DOHH2 (cell line): ENCODE results near the gene PRTN3.

Source experiments
- H3F3A ChIP-seq: fragments of 200-600 bp; sonication (generic), shearing (Covaris generic); 2 replicates; pipeline ENCODE4 v1.6.0; 2016; ENCODE audit warnings: antibody characterized with exemption, mild to moderate bottlenecking; ENCODE audit not compliant: control insufficient read depth, insufficient read depth
- H3K27ac ChIP-seq: fragments of 200-600 bp; sonication (generic); 2 replicates; pipeline ENCODE4 v1.5.1; 2014; ENCODE audit warnings: low read depth, mild to moderate bottlenecking, low read length, moderate library complexity
- H3K27me3 ChIP-seq: fragments of 200-600 bp; sonication (generic); 2 replicates; pipeline ENCODE4 v1.6.1; 2014; ENCODE audit warnings: mild to moderate bottlenecking, low read length, mixed read lengths; ENCODE audit not compliant: control insufficient read depth
- H3K36me3 ChIP-seq: fragments of 200-600 bp; sonication (generic); 2 replicates; pipeline ENCODE4 v1.6.1; 2014; ENCODE audit warnings: mild to moderate bottlenecking, low read length, moderate library complexity, mixed read lengths; ENCODE audit not compliant: control insufficient read depth
- H3K4me1 ChIP-seq: fragments of 200-600 bp; sonication (generic); 2 replicates; pipeline ENCODE4 v1.6.1; 2014; ENCODE audit warnings: mild to moderate bottlenecking, low read length, mixed read lengths; ENCODE audit not compliant: control insufficient read depth
- H3K4me2 ChIP-seq: fragments of 200-600 bp; sonication (generic); 2 replicates; pipeline ENCODE4 v1.6.0; 2014; ENCODE audit warnings: mild to moderate bottlenecking, low read length, moderate library complexity
- H3K4me3 ChIP-seq: fragments of 200-600 bp; sonication (generic); 2 replicates; pipeline ENCODE4 v1.5.1; 2014; ENCODE audit warnings: mild to moderate bottlenecking, low read length, mixed read lengths
- H3K79me2 ChIP-seq: fragments of 200-600 bp; sonication (generic); 2 replicates; pipeline ENCODE4 v1.6.1; 2014; ENCODE audit warnings: mild to moderate bottlenecking, low read length, mixed read lengths; ENCODE audit not compliant: control insufficient read depth
- H3K9me2 ChIP-seq: fragments of 200-600 bp; sonication (generic); replicated peaks from 2 replicates; pipeline ENCODE4 v1.6.1; 2014; ENCODE audit warnings: mild to moderate bottlenecking, low read length, mixed read lengths; ENCODE audit not compliant: control insufficient read depth
- H3K9me3 ChIP-seq: fragments of 200-600 bp; sonication (generic); 2 replicates; pipeline ENCODE4 v1.6.1; 2014; ENCODE audit warnings: antibody characterized with exemption, low read length, mixed read lengths; ENCODE audit not compliant: control insufficient read depth, insufficient read depth
- H4K20me1 ChIP-seq: fragments of 200-600 bp; sonication (generic); 2 replicates; pipeline ENCODE4 v1.6.0; 2014; ENCODE audit warnings: low read depth, mild to moderate bottlenecking, antibody characterized with exemption, low read length, moderate library complexity; ENCODE audit not compliant: control insufficient read depth, insufficient read depth
- CTCF ChIP-seq: fragments of 200-600 bp; sonication (generic); IDR thresholded peaks from one replicate; pipeline ENCODE4 v1.5.1; 2014; ENCODE audit warnings: antibody characterized with exemption, mild to moderate bottlenecking, low read depth, low read length; ENCODE audit not compliant: poor library complexity, severe bottlenecking
- EZH2phosphoT487 ChIP-seq: fragments of 200-600 bp; sonication (generic); IDR thresholded peaks from 2 replicates; pipeline ENCODE4 v1.6.1; 2017; ENCODE audit warnings: borderline replicate concordance, mild to moderate bottlenecking, antibody characterized with exemption, low read length, moderate library complexity, mixed read lengths

Gene PRTN3

DNA sequence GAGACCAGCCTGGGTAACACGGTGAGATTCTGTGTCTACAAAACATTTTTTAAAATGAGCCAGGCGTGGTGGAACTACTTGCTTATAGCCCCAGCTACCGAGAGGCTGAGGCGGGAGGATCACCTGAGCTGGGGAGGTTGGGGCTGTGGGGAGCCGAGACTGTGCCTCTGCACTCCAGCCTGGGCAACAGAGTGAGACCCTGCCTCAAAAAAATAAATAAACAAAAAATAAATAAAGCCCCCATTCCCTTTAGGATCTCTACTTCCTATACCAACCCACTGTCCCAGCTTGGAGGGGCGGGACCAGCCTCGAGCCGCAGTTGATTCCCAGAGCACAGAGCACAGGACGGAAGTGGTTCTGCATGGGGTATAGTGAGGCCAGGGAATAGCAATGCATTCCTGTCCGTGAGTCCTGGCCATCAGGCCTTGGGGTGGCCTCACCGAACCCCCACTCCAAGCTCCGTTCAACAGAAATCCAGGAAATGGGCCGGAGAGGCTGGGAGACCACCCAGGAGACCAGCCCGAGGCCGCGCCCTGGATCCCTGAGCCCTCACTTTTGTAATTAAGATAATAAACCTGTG lies 48.4 kb upstream of the PRTN3 start:
- Histone ChIP-seq H3K79me2 (peaks cover 10% of the 10 kb centered on the region), H3F3A (no peaks in the 10 kb centered on the region), H3K27ac (no peak overlapping the region), H3K4me3 (no peak overlapping the region), H3K27me3 (no peaks in the 10 kb centered on the region), H3K9me3 (no peaks in the 10 kb centered on the region), H3K9me2 (no peaks in the 10 kb centered on the region), H3K4me1 (peaks cover 7% of the 10 kb centered on the region), H3K4me2 (no peak overlapping the region), H4K20me1 (no peaks in the 10 kb centered on the region), H3K36me3 (no peaks in the 10 kb centered on the region)
- no peak for TF ChIP-seq CTCF
- TF ChIP-seq EZH2phosphoT487, result no peak

DNA sequence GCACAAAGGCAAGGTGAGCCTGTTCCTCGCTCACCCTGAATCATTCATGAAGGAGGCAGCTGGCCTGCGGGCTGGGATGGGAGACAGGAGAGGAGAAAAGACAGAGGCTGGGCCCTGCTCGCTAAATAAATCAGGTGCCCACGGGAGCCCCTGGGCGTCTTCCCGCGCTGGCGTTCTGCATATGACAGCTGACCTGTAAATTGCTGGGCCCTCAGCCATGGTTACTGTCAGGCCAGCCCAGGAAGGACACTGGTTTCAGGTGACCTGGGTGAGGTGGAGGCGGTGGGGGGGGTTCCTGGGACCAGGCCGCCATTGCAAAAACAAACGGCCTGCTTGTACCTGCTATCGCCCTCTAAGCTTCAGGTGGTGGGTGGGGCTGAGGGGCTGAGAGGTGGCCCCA lies 47.0 kb upstream of the PRTN3 start:
- Histone ChIP-seq H3K36me3 (peaks cover 9% of the 10 kb centered on the region), H3K4me2 (no peak overlapping the region), H3K27ac (no peak overlapping the region), H3K4me3 (no peak overlapping the region), H3K9me3 (no peaks in the 10 kb centered on the region), H3K4me1 (peaks cover 8% of the 10 kb centered on the region), H3K9me2 (no peaks in the 10 kb centered on the region), H3F3A (no peaks in the 10 kb centered on the region), H3K79me2 (peaks cover 22% of the 10 kb centered on the region), H3K27me3 (no peaks in the 10 kb centered on the region), H4K20me1 (peaks cover 7% of the 10 kb centered on the region)
- no peak for TF ChIP-seq CTCF
- TF ChIP-seq EZH2phosphoT487, result no peak

DNA sequence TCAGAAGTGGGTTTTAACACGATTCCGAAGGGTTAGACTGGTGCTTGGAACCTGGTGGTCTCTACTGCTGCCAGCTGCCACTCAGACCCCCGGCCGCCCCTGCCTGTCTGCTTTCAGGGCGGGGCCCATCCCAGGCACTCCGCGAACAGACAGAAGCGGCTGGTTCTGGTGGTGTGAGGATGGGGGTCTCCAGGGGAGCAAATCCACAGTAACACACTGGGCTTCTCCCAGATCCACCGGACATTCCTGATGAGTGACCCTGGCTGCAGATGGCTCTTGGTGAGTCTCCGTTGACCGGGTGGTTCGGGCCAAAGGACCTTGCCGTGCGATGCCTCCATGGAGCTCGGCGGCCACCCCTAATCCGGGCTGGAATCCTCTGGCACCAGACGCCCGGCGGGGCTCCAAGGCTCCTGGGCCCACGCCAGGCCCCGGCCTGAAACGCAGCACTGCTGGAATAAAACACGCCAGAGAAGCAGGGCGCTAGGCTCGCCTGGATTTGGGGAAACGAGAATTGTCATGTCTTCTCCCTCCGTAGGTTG lies 45.7 kb upstream of the PRTN3 start:
- Histone ChIP-seq H3K4me2 (no peak overlapping the region), H3K9me2 (no peaks in the 10 kb centered on the region), H3K9me3 (no peaks in the 10 kb centered on the region), H3F3A (no peaks in the 10 kb centered on the region), H3K79me2 (peaks cover 36% of the 10 kb centered on the region), H3K4me1 (peaks cover 20% of the 10 kb centered on the region), H4K20me1 (peaks cover 21% of the 10 kb centered on the region), H3K4me3 (no peak overlapping the region), H3K27me3 (no peaks in the 10 kb centered on the region), H3K27ac (no peak overlapping the region), H3K36me3 (peaks cover 22% of the 10 kb centered on the region)
- TF ChIP-seq EZH2phosphoT487 (no peak), CTCF (no peak)
